ENCODE results near the gene RPUSD1. TPM values are rescaled to one million over a fixed set of nuclear protein-coding genes. Genes with fewer than 3 reads are reported as not detected.

Gene RPUSD1
- total and polyA plus RNA-seq, 2 donors (not counting 3 experiments of a cell fraction or from before 2014, with no cell fraction given), result 46.2 to 55.8 TPM

GRCh38 chr16:769934-770333, 18.2 kb downstream of the RPUSD1 start:
- Histone ChIP-seq H3K9me3 (replicated peaks; ENCODE audit: control insufficient read depth, insufficient read depth, low read length) (no peaks in the 10 kb centered on the region), H3K9ac (replicated peaks; ENCODE audit: extremely low read depth, insufficient read depth, low read length) (no peak overlapping the region), H3K4me3 (replicated peaks in 1 of 3; ENCODE audit: insufficient read depth in 1 of 3, low read depth in 1 of 3, low read length in 3 of 3) (no peak overlapping the region), H3K4me2 (ENCODE audit: insufficient read depth, low read length) (no peak overlapping the region), H4K20me1 (replicated peaks; ENCODE audit: control insufficient read depth, extremely low read depth, insufficient read depth, low read length) (no peaks in the 10 kb centered on the region), H3K27me3 (ENCODE audit: control insufficient read depth in 2 of 2, insufficient read depth in 2 of 2, low read length in 2 of 2) (no peaks in the 10 kb centered on the region), H3K27ac (ENCODE audit: insufficient read depth, low read depth, low read length) (no peak overlapping the region), H3K9me1 (replicated peaks; ENCODE audit: control insufficient read depth, extremely low read depth, insufficient read depth, low read length) (no peaks in the 10 kb centered on the region), H2AFZ (ENCODE audit: low read depth, low read length) (no peak overlapping the region), H3K36me3 (ENCODE audit: control insufficient read depth in 2 of 2, extremely low read depth in 1 of 2, insufficient read depth in 2 of 2, low read length in 2 of 2) (no peaks in the 10 kb centered on the region), H3K4me1 (ENCODE audit: control insufficient read depth, extremely low read depth, insufficient read depth, low read length) (no peaks in the 10 kb centered on the region), H3K79me2 (ENCODE audit: control insufficient read depth, insufficient read depth, low read length) (no peaks in the 10 kb centered on the region)
- FAIRE-seq (no peak), DNase-seq (ENCODE audit: low read depth, low spot score) (no peak)
- intact Hi-C loops (cut with micrococcal nuclease) (no loop called here), dilution Hi-C loops (cut with MboI; ENCODE audit: extremely low pct_ligation_motif_present, low sequenced_read_pairs) (no loop called here)
- ChIA-PET POLR2A (no interaction called here), CTCF (interaction anchor here (1.6 kb wide), 1 partner anchor 58 kb away, joined by 6 read pairs; no protein-coding TSS in a partner anchor)
- TF ChIP-seq POLR2A (IDR thresholded peaks at IDR 0.05; ENCODE audit: low read depth, low read length), result no peak
- TF ChIP-seq GATA2 (IDR thresholded peaks at IDR 0.05; ENCODE audit: insufficient read depth, insufficient read length, low read depth, low read length), result no peak
- TF ChIP-seq EZH2 (IDR thresholded peaks at IDR 0.05; ENCODE audit: borderline replicate concordance, low read depth, low read length, severe bottlenecking), result no peak
- no peak for TF ChIP-seq FOS (IDR thresholded peaks at IDR 0.05; ENCODE audit: borderline replicate concordance, insufficient read depth, low read length)
- no peak for TF ChIP-seq MYC (IDR thresholded peaks at IDR 0.05; ENCODE audit: low read depth, low read length)
- TF ChIP-seq JUN (IDR thresholded peaks at IDR 0.05; ENCODE audit: borderline replicate concordance, insufficient read depth, insufficient read length, low read depth), result no peak
- TF ChIP-seq POLR2AphosphoS5 (IDR thresholded peaks at IDR 0.05; ENCODE audit: insufficient read depth, low read depth, low read length), result no peak
- no peak for TF ChIP-seq CTCF (IDR thresholded peaks at IDR 0.05; ENCODE audit: extremely low read depth in 1 of 2, insufficient read depth in 1 of 2, low read depth in 1 of 2, low read length in 2 of 2)
- no peak for TF ChIP-seq MAX (IDR thresholded peaks at IDR 0.05; ENCODE audit: insufficient read depth, insufficient read length)
- BruUV-seq (replicated peaks), result no TSS peak
